Retina (tissue), 1 donor: ENCODE results near the gene PTPRN2.
"Not testable (repeated sequence)": the region's sequence is repeated elsewhere in the genome, so short reads cannot be mapped to it uniquely, and the experiment has no call there.

Experiments
- DNase-seq: peaks from one replicate; pipeline ENCODE4 v3.0.0-alpha.2; 2016

The PTPRN2 gene

DNA sequence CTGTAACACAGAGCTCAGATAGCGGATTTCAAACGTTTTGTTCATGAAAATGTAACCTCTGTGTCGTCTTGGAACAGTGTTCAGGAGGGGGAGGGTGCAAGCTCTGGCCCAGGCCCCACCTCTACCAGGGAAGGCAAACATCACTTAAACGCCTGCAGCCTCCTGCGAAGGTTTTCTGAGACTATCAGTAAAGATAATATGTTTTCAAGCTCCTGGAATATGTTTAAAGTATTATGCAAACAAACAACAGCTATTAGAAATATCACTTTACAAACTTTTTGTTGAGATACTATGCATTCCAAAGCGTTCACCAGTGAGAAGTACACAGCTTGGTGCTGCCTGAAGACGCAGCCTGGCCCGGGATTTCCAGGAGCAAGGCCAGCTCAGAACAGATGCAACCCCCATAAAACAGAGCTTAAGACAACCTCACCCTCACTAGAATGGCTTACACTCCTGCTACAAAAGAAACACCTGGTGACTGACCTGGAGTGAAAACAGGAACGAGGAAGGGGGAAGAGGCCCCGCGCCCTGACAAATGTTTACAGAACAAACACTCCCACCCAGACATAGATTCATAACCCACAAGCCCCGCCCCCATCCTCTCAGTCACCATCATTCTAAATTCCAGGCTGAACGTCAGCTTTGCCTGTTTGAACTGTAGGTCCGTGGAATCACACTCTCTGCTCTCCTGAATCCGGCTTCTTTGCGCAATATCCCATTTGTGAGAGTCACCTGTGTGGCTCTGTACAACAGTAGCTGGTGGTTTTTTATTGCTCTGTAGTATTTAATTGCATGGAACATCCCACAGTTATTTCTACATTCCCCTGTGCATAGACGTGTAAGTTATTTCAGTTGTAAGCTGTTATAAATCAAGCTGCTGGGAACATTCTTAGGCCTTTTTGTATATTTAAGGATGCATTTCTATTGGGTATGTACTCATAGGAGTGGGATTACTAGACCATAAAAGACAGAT, 155.0 kb downstream of the PTPRN2 start:
- no peak for DNase-seq

- no peak for DNase-seq
These were observed 155.7 kb downstream of the PTPRN2 start for GRCh38 chr7:158431941-158432347.

GRCh38 chr7:158431055-158431940, 156.3 kb downstream of the PTPRN2 start:
- no peak for DNase-seq

- no peak for DNase-seq
These were observed 157.2 kb downstream of the PTPRN2 start for GRCh38 chr7:158430308-158431034.

DNA sequence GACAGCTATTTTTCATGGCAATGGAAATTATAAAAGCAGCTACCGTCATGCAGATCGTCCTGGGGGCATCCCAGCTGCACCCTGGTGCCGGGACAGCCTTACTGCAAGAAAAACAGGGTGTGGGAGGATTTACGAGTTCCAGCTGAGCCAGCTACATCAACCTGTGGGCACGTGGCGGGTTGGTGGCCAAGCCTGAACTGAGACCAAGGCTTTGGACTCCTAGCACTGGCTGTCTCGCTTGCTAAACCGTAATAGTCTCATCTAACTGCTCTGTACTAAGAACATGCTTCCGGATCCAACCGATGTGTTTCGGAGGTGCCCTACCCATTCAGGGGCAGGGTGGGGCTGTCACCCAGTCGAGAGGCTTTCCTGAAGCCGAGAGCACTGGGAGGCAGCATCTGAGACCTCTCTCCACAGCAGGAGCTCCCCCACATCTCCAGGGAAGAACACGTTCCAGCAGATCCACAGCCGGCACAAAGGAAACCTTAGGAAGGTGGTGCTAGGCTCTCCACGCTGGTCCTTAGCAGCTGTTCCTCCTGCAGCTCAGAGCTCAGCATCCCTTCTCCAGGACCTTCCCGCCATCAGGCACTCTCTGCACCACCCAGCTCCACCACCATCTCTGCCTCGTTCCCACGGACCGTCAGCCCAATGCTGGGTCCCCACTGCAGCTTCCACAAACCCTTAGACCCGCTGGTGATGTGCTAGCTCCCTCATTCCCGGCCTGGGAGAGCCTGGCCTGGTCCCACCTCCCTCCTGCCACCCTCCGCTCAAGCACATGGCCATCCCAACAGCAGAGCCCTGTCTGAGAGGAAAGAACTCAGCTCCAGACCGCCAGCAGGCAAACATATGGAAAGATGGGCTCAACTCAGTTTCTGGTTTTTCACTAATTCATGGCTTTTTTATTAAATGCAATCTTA, 158.5 kb downstream of the PTPRN2 start:
- no peak for DNase-seq

GRCh38 chr7:158428131-158428836, 159.3 kb downstream of the PTPRN2 start:
- DNase-seq: no peak

DNA sequence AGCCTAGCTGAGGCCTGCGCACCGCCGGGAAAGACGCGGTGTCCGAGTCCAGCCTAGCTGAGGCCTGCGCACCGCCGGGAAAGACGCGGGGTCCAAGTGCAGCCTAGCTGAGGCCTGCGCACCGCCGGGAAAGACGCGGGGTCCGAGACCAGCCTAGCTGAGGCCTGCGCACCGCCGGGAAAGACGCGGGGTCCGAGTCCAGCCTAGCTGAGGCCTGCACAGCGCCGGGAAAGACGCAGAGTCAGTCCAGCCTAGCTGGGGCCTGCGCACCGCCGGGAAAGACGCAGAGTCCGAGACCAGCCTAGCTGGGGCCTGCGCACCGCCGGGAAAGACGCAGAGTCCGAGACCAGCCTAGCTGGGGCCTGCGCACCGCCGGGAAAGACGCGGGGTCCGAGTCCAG, 161.9 kb downstream of the PTPRN2 start:
- not testable (repeated sequence) for DNase-seq

DNA sequence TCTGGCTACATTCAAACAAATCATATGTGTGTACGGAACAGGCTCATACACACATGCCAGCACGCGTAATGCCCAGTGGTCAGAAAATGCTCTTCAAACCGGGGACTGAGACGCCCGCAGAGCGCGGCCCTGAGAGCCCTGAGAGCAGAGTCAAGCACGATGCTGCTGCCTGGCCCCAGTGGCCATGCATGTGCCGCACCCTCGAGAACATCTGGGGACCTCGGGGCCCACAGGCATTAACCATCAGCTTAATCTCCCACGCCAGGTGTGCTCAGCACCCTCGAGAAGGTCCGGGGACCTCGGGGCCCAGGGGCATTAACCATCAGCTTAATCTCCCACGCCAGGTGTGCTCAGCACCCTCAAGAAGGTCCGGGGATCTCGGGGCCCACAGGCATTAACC, 163.1 kb downstream of the PTPRN2 start:
- DNase-seq: no peak

DNA sequence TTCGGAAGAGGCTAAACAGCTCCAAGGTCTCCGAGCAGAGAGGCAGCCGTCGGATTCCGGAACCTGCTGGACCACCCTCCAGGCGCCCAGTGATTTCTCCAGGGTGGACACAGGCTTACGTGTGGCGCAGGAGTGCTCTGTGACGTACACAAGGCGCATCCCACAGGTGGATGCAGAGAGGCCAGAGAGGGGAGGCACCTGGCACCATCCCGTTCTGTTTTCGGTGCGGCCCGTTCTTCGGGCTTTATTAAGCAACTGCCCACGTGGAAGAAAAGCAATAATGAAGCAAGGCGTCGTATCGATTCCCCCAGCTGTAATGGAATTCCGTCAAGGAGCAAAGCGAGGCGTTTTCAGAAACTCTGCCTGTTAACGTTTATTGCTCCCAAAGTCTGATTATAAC, 163.6 kb downstream of the PTPRN2 start:
- no peak for DNase-seq

- DNase-seq: no peak
These were observed 164.6 kb downstream of the PTPRN2 start for GRCh38 chr7:158422887-158423560.

DNA sequence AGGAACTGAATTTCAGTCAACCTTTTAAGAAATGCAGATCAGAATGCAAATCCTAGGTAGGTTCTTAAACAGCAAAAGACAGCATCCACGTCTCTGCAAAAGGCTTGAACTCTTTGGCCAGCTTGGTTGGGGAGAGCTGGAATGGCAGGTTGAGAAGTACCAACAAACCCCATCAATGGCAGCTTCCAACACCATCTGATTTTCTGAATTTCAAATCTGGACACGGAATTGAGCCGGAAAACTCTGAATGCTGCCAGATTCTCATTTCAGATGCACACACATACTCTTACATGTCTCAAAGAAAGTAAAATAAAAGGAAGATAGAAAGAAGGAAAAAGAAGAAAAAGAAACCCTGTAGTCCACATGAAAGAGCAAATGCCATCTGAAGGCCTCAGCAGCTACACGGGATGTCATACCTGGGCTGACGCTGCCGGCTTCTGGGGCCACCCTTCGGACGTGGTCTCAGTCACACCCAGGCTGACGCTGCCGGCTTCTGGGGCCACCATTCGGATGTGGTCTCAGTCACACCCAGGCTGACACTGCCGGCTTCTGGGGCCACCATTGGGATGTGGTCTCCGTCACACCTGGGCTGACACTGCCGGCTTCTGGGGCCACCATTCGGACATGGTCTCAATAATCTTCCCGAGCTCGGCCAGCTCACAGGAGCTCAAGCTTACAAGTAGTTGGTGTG, 165.3 kb downstream of the PTPRN2 start:
- no peak for DNase-seq

- no peak for DNase-seq
These were observed 166.3 kb downstream of the PTPRN2 start for GRCh38 chr7:158421361-158421760.

GRCh38 chr7:158420591-158421340, 166.9 kb downstream of the PTPRN2 start:
- DNase-seq: no peak

- DNase-seq: no peak
These were observed 168.3 kb downstream of the PTPRN2 start for GRCh38 chr7:158419238-158419785.

- DNase-seq: not testable (repeated sequence)
These were observed 169.2 kb downstream of the PTPRN2 start for GRCh38 chr7:158418395-158418794.

GRCh38 chr7:158416283-158416933, 171.2 kb downstream of the PTPRN2 start:
- no peak for DNase-seq

DNA sequence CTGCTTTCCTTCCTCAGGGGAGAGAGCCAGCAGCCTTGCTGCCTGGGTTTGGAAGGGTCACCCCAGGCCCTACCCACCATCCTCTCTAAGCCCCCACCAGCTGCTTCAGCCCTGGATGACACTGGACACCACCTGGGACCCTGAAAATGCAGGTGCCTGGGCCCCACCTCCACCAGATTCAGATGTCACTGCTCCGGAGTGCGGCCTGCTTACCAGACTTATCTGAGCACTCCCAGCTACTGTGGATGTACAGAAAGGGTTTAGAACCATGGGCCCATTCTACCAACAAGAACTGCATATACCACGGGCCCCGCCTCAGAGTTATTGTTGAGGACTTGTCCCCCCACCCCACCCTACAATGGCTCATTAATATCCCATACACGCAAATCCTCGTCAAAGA, 172.3 kb downstream of the PTPRN2 start:
- DNase-seq: no peak

GRCh38 chr7:158414486-158414961, 173.1 kb downstream of the PTPRN2 start:
- peak; percentile 88 for DNase-seq
